HAP-1 (cell line): ENCODE results near the gene HMOX1.
"Not testable (repeated sequence)": the region's sequence is repeated elsewhere in the genome, so short reads cannot be mapped to it uniquely, and the experiment has no call there.

Source experiments
- DNase-seq, 2 experiments: peaks; one replicate each; pipeline ENCODE4 v3.0.0-alpha.2; 2016 to 2020; ENCODE audit warnings: low spot score in 2 of 2
- H3K27me3 ChIP-seq: fragments of 250-450 bp; sonication (Bioruptor Pico); 2 replicates; pipeline ENCODE4 v1.5.1; 2020; ENCODE audit warnings: low read depth, mild to moderate bottlenecking, moderate library complexity
- H3K36me3 ChIP-seq: fragments of 250-450 bp; sonication (Bioruptor Pico); replicated peaks from 2 replicates; pipeline ENCODE4 v1.5.1; 2020; ENCODE audit warnings: mild to moderate bottlenecking
- H3K4me1 ChIP-seq: fragments of 250-450 bp; sonication (Bioruptor Pico); 2 replicates; pipeline ENCODE4 v1.5.1; 2020; ENCODE audit warnings: mild to moderate bottlenecking
- H3K4me3 ChIP-seq: fragments of 250-450 bp; sonication (Bioruptor Pico); 2 replicates; pipeline ENCODE4 v1.5.1; 2020; ENCODE audit warnings: mild to moderate bottlenecking, moderate library complexity
- H3K9me3 ChIP-seq: fragments of 250-450 bp; sonication (Bioruptor Pico); 2 replicates; pipeline ENCODE4 v1.5.1; 2020; ENCODE audit warnings: mild to moderate bottlenecking, moderate library complexity
- in situ Hi-C: fragments of 300-500 bp; cut with MboI; formaldehyde crosslinking; loops from 3 replicates; pipeline ENCODE4 v1.14.3; 2020; ENCODE audit warnings: low sequenced_read_pairs, inconsistent platforms, mixed read lengths

Gene HMOX1

DNA sequence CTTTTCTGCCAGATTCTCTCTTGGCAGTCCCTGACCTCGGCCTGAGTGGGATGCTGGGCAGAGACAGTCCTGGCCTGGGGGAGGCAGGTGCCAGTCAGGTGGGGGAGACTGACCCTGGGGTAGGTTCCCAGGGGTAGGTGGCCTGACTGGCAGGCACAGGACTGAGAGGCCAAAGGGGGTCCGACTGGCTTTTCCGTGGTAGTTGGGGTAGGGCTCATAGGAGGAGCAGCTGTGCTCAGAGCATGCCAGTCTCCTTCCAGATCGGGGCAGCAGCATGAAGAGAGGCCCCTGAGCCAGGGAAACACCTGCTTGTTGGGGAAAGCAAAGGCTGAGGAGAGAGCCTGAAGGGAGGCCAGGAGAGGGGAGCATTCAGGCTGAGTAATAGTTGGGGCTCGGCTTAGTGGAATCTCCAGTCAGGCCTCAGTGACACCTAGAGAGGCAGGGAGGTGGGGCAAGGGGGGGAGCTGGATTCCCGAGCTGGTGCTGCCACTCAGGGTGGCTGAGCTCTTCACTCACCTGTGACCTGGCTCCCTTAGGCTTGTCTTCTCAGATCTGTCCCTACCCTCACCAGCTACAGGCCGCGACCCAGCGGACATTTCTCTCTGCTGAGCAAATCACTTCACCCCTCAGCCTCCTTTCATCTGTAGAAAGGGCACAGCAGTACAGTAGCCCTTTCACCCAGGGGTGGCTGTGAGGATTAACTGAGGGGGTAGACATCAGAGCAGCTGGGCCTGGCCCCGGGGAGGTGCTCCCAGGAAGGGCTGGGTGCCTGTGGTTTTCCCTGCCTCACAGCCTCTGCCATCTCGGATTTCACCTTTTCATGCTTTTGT lies 45.3 kb downstream of the HMOX1 start:
- H3K4me3 ChIP-seq: no peak overlapping the region
- peak; percentile 25 to 64 for DNase-seq

GRCh38 chr22:35426801-35427140 lies 45.9 kb downstream of the HMOX1 start:
- Histone ChIP-seq H3K9me3 (no peaks in the 10 kb centered on the region), H3K36me3 (peaks cover 77% of the 10 kb centered on the region), H3K4me3 (no peak overlapping the region), H3K27me3 (no peaks in the 10 kb centered on the region), H3K4me1 (peaks cover 5% of the 10 kb centered on the region)
- no peak for DNase-seq
- in situ Hi-C loops: no loop called here

More for the DNA sequence above, 45.3 kb downstream of the HMOX1 start:
- Histone ChIP-seq H3K4me1 (peaks cover 5% of the 10 kb centered on the region), H3K9me3 (no peaks in the 10 kb centered on the region), H3K36me3 (peaks cover 77% of the 10 kb centered on the region), H3K27me3 (no peaks in the 10 kb centered on the region)
- in situ Hi-C loops: no loop called here

GRCh38 chr22:35430897-35431322 lies 50.0 kb downstream of the HMOX1 start:
- in situ Hi-C loops: loop anchor here (5.0 to 10.0 kb wide), 2 partner anchors 151 to 694 kb away; no protein-coding TSS in a partner anchor
- peaks cover 62% of the 10 kb centered on the region for H3K36me3 ChIP-seq

DNA sequence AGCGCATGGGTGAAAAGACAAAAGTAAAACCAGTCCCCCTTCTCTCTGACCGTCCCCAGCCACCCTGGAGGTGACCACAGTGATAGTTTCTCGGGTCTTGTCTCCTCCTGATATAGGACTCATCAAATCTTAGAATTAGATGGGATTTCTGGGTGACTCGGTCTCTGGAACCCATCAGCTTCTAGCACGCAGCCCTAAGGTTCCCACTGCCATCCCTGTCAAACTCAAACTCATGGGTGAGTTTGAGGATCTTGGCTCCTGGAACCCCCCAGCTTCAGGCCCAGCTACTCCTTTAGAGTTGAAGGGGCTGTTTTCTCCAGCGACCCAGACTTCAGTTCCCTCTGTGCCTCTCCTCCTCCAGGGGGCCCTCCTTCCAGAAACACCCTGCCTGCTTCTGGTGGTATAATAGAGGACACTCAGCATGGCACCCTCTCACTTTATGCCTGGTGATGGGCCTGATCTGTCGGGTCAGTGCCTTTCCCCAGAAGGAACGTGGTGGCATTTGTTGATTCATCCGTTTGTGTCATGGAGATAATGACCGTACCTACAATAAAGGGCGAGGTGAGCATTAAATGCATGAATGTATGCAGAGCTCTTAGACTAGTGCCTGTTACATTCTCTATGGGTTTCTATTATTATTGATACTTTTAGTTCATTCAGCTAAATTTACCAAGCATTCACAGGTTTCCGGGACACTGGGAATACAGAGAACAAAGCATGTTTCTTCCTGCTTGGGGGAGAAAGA lies 50.8 kb downstream of the HMOX1 start:
- DNase-seq: no peak
- peaks cover 56% of the 10 kb centered on the region for H3K36me3 ChIP-seq
- no peaks in the 10 kb centered on the region; the same call in none of the 2 replicates for H3K4me1 ChIP-seq
- no peak overlapping the region for H3K4me3 ChIP-seq
- no peaks in the 10 kb centered on the region for H3K27me3 ChIP-seq
- in situ Hi-C loops: loop anchor here (5.0 to 10.0 kb wide), 2 partner anchors 151 to 693 kb away; no protein-coding TSS in a partner anchor
- H3K9me3 ChIP-seq: no peaks in the 10 kb centered on the region

More at GRCh38 chr22:35430897-35431322, 50.0 kb downstream of the HMOX1 start:
- DNase-seq: peak; percentile 34 to 88
- H3K4me3 ChIP-seq: no peak overlapping the region
- no peaks in the 10 kb centered on the region for H3K9me3 ChIP-seq
- H3K4me1 ChIP-seq: peaks cover 5% of the 10 kb centered on the region
- no peaks in the 10 kb centered on the region for H3K27me3 ChIP-seq

- no peak for DNase-seq
- Histone ChIP-seq H3K27me3 (no peaks in the 10 kb centered on the region), H3K36me3 (peaks cover 50% of the 10 kb centered on the region), H3K9me3 (no peaks in the 10 kb centered on the region), H3K4me1 (no peaks in the 10 kb centered on the region), H3K4me3 (no peak overlapping the region)
- in situ Hi-C loops: loop anchor here (5.0 to 10.0 kb wide), 2 partner anchors 150 to 692 kb away; no protein-coding TSS in a partner anchor
These were observed 51.5 kb downstream of the HMOX1 start for GRCh38 chr22:35432228-35432905.

GRCh38 chr22:35434061-35434710 lies 53.3 kb downstream of the HMOX1 start:
- Histone ChIP-seq H3K4me1 (no peaks in the 10 kb centered on the region), H3K9me3 (no peaks in the 10 kb centered on the region), H3K36me3 (peaks cover 35% of the 10 kb centered on the region), H3K27me3 (no peaks in the 10 kb centered on the region), H3K4me3 (no peak overlapping the region)
- in situ Hi-C loops: loop anchor here (5.0 to 10.0 kb wide), 2 partner anchors 148 to 691 kb away; no protein-coding TSS in a partner anchor
- peak in 1 of 2 experiments; percentile 24 for DNase-seq

- Histone ChIP-seq H3K27me3 (no peaks in the 10 kb centered on the region), H3K36me3 (peaks cover 35% of the 10 kb centered on the region), H3K4me3 (no peak overlapping the region), H3K4me1 (no peaks in the 10 kb centered on the region), H3K9me3 (no peaks in the 10 kb centered on the region)
- peak in 1 of 2 experiments; percentile 28 for DNase-seq
- in situ Hi-C loops: loop anchor here (10.0 kb wide), 1 partner anchor 690 kb away; no protein-coding TSS in a partner anchor
These were observed 54.4 kb downstream of the HMOX1 start for GRCh38 chr22:35435201-35435740.

- in situ Hi-C loops: loop anchor here (10.0 kb wide), 1 partner anchor 688 kb away; no protein-coding TSS in a partner anchor
- Histone ChIP-seq H3K27me3 (no peaks in the 10 kb centered on the region), H3K4me1 (no peaks in the 10 kb centered on the region), H3K9me3 (no peaks in the 10 kb centered on the region), H3K4me3 (no peak overlapping the region), H3K36me3 (peaks cover 30% of the 10 kb centered on the region)
- no peak for DNase-seq
These were observed 55.5 kb downstream of the HMOX1 start for GRCh38 chr22:35436421-35436820.

- in situ Hi-C loops: loop anchor here (10.0 kb wide), 1 partner anchor 688 kb away; no protein-coding TSS in a partner anchor
- peaks cover 24% of the 10 kb centered on the region for H3K36me3 ChIP-seq
- DNase-seq: peak in 1 of 2 experiments; percentile 73
These were observed 56.2 kb downstream of the HMOX1 start for GRCh38 chr22:35437049-35437448.

DNA sequence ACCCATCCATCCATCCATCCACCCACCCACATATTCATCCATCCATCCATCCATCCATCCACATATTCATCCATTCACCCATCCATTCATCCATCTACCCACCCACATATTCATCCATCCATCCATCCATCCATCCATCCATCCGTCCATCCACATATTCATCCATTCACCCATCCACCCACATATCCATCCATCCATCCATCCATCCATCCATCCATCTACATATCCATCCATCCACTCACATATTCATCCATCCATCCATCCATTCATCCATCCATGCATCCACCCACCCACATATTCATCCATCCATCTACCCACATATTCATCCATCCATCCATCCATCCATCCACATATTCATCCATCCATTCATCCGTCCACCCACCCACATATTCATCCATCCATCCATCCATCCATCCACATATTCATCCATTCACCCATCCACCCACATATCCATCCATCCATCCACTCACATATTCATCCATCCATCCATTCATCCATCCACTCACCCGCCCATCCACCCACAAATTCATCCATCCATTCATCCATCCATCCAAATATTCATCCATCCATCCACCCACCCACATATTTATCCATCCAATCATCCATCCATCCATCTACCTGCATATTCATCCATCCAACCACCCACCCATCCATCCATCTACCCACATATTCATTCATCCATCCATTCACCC lies 57.9 kb downstream of the HMOX1 start:
- not testable (repeated sequence) for H3K9me3 ChIP-seq, H3K4me1 ChIP-seq, H3K27me3 ChIP-seq, H3K36me3 ChIP-seq, DNase-seq, H3K4me3 ChIP-seq
- in situ Hi-C loops: loop anchor here (10.0 kb wide), 1 partner anchor 686 kb away; no protein-coding TSS in a partner anchor

More at GRCh38 chr22:35437049-35437448, 56.2 kb downstream of the HMOX1 start:
- H3K9me3 ChIP-seq: no peaks in the 10 kb centered on the region
- no peak overlapping the region for H3K4me3 ChIP-seq
- H3K4me1 ChIP-seq: no peaks in the 10 kb centered on the region
- no peaks in the 10 kb centered on the region for H3K27me3 ChIP-seq

DNA sequence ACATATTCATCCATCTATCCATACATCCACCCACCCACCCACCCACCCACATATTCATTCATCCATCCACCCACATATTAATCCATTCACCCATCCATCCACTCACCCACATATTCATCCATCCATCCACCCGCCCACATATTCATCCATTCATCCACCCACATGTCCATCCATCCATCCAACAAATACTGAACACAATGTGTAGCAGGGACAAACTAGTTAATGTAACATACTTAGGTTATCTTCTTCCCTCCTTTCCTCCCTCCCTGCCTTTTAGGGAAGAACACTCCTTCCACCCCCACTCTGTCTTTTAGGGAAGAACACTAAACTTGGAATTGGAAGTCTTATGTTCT lies 58.4 kb downstream of the HMOX1 start:
- H3K27me3 ChIP-seq: no peaks in the 10 kb centered on the region
- H3K4me1 ChIP-seq: no peaks in the 10 kb centered on the region
- peaks cover 4% of the 10 kb centered on the region for H3K36me3 ChIP-seq
- no peak for DNase-seq
- H3K9me3 ChIP-seq: no peaks in the 10 kb centered on the region
- H3K4me3 ChIP-seq: no peak overlapping the region
- in situ Hi-C loops: loop anchor here (10.0 kb wide), 1 partner anchor 685 kb away; no protein-coding TSS in a partner anchor

- no peaks in the 10 kb centered on the region; the same call in 1 of the 2 replicates for H3K36me3 ChIP-seq
- in situ Hi-C loops: no loop called here
- no peak for DNase-seq
These were observed 59.2 kb downstream of the HMOX1 start for GRCh38 chr22:35440129-35440528.

More at GRCh38 chr22:35440129-35440528, 59.2 kb downstream of the HMOX1 start:
- Histone ChIP-seq H3K4me1 (no peaks in the 10 kb centered on the region), H3K9me3 (no peaks in the 10 kb centered on the region), H3K27me3 (no peaks in the 10 kb centered on the region), H3K4me3 (no peak overlapping the region)
